ENCODE results near the gene HIVEP1.

Gene HIVEP1

GRCh38 chr6:11976489-11976888, 35.6 kb upstream of the HIVEP1 start:
- DNase-seq (ENCODE audit: low read depth) = no peak
- no peak for TF ChIP-seq CTCF (conservative IDR thresholded peaks at IDR 0.05; ENCODE audit: low read depth, low read length)
- no peak overlapping the region for H3K4me3 ChIP-seq (ENCODE audit: low read depth, low read length)

- DNase-seq (ENCODE audit: low read depth) = no peak
- H3K4me3 ChIP-seq (ENCODE audit: low read depth, low read length) = no peak overlapping the region
- no peak for TF ChIP-seq CTCF (conservative IDR thresholded peaks at IDR 0.05; ENCODE audit: low read depth, low read length)
Observed at GRCh38 chr6:11977193-11977592, 34.9 kb upstream of the HIVEP1 start.

- TF ChIP-seq CTCF (conservative IDR thresholded peaks at IDR 0.05; ENCODE audit: low read depth, low read length) = no peak
- no peak overlapping the region for H3K4me3 ChIP-seq (ENCODE audit: low read depth, low read length)
- DNase-seq (ENCODE audit: low read depth) = no peak
Observed at GRCh38 chr6:11977738-11978137, 34.4 kb upstream of the HIVEP1 start.

- no peak for DNase-seq (ENCODE audit: low read depth)
Observed at GRCh38 chr6:11978169-11978987, 33.7 kb upstream of the HIVEP1 start.

GRCh38 chr6:11979866-11980265, 32.2 kb upstream of the HIVEP1 start:
- no peak for TF ChIP-seq CTCF (conservative IDR thresholded peaks at IDR 0.05; ENCODE audit: low read depth, low read length)

More at GRCh38 chr6:11978169-11978987, 33.7 kb upstream of the HIVEP1 start:
- H3K4me3 ChIP-seq (ENCODE audit: low read depth, low read length) = no peak overlapping the region
- TF ChIP-seq CTCF (conservative IDR thresholded peaks at IDR 0.05; ENCODE audit: low read depth, low read length) = no peak

GRCh38 chr6:11983306-11983705, 28.8 kb upstream of the HIVEP1 start:
- DNase-seq (ENCODE audit: low read depth) = no peak
- TF ChIP-seq CTCF (conservative IDR thresholded peaks at IDR 0.05; ENCODE audit: low read depth, low read length) = no peak
- H3K4me3 ChIP-seq (ENCODE audit: low read depth, low read length) = no peak overlapping the region

More at GRCh38 chr6:11979866-11980265, 32.2 kb upstream of the HIVEP1 start:
- no peak for DNase-seq (ENCODE audit: low read depth)
- no peak overlapping the region for H3K4me3 ChIP-seq (ENCODE audit: low read depth, low read length)

- H3K4me3 ChIP-seq (ENCODE audit: low read depth, low read length) = no peak overlapping the region
- TF ChIP-seq CTCF (conservative IDR thresholded peaks at IDR 0.05; ENCODE audit: low read depth, low read length) = no peak
- no peak for DNase-seq (ENCODE audit: low read depth)
Observed at GRCh38 chr6:11987386-11987785, 24.7 kb upstream of the HIVEP1 start.

All from choroid plexus epithelial cell (primary cell).